ENCODE measurements around the gene HMGCR. TPM values are rescaled to one million over a fixed set of nuclear protein-coding genes. Genes with fewer than 3 reads are reported as not detected.

The HMGCR gene
- total RNA-seq, 1 experiment from 2014 or later = 224 TPM

- Mint-ChIP-seq H3K27me3 (ENCODE audit: unreplicated experiment) (no peaks in the 10 kb centered on the region), H3K9me3 (ENCODE audit: low read depth, unreplicated experiment) (no peaks in the 10 kb centered on the region), H3K4me3 (ENCODE audit: low read depth, unreplicated experiment) (no peak overlapping the region), H3K27ac (ENCODE audit: unreplicated experiment) (no peak overlapping the region), H3K36me3 (ENCODE audit: insufficient read depth, unreplicated experiment) (peaks cover 2% of the 10 kb centered on the region), H3K4me1 (ENCODE audit: low read depth, unreplicated experiment) (peaks cover 24% of the 10 kb centered on the region)
- no peak for DNase-seq
- no TSS peak for BruUV-seq (replicated peaks)
- no peak for TF ChIP-seq CTCF (IDR thresholded peaks at IDR 0.05; ENCODE audit: unreplicated experiment)
- CTCF ChIA-PET = interaction anchor here (0.5 to 1.4 kb wide), 14 partner anchors 8 to 1175 kb away, joined by 3 to 10 read pairs (median 4); partner anchors contain the start of genes ANKRD31, CERT1 and POLK
- intact Hi-C loops (cut with micrococcal nuclease; ENCODE audit: unreplicated experiment) = loop anchor here (2.0 to 10.0 kb wide), 3 partner anchors 101 to 403 kb away; partner anchors contain the start of genes ANKRD31 and GCNT4
Measured at GRCh38 chr5:75337366-75338021, 474 bp downstream of the HMGCR start.

DNA sequence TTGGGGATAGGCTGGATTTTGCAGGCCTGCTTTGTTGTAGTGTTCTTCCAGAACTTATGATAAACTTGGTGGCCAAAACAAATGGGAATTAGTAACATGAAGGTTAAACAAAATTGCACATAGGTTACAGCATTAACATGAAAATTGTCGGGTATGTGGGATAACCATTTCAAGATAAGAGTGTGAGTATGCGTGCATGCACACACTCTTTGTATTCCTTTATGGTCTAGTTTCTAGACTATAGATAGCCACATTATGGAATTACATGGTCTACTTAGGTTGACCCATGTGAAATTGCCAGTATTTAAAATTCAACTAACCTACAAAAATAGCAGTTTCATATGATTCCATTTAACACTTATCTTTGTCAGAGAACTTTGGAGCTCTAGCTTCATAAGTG lies 1.4 kb downstream of the HMGCR start:
- no peak for DNase-seq
- CTCF ChIA-PET = interaction anchor here (0.6 to 0.7 kb wide), 2 partner anchors 383 to 567 kb away, joined by 4 to 6 read pairs; no protein-coding TSS in a partner anchor
- peaks cover 24% of the 10 kb centered on the region for H3K4me1 Mint-ChIP-seq (ENCODE audit: low read depth, unreplicated experiment)
- no peaks in the 10 kb centered on the region for H3K9me3 Mint-ChIP-seq (ENCODE audit: low read depth, unreplicated experiment)
- TSS peak; percentile 38 for BruUV-seq (replicated peaks)
- no peak for TF ChIP-seq CTCF (IDR thresholded peaks at IDR 0.05; ENCODE audit: unreplicated experiment)
- H3K27me3 Mint-ChIP-seq (ENCODE audit: unreplicated experiment) = no peaks in the 10 kb centered on the region
- H3K36me3 Mint-ChIP-seq (ENCODE audit: insufficient read depth, unreplicated experiment) = peaks cover 12% of the 10 kb centered on the region
- H3K4me3 Mint-ChIP-seq (ENCODE audit: low read depth, unreplicated experiment) = no peak overlapping the region
- no peak overlapping the region for H3K27ac Mint-ChIP-seq (ENCODE audit: unreplicated experiment)
- intact Hi-C loops (cut with micrococcal nuclease; ENCODE audit: unreplicated experiment) = loop anchor here (5.0 to 10.0 kb wide), 2 partner anchors 286 to 404 kb away; partner anchors contain the start of gene GCNT4

DNA sequence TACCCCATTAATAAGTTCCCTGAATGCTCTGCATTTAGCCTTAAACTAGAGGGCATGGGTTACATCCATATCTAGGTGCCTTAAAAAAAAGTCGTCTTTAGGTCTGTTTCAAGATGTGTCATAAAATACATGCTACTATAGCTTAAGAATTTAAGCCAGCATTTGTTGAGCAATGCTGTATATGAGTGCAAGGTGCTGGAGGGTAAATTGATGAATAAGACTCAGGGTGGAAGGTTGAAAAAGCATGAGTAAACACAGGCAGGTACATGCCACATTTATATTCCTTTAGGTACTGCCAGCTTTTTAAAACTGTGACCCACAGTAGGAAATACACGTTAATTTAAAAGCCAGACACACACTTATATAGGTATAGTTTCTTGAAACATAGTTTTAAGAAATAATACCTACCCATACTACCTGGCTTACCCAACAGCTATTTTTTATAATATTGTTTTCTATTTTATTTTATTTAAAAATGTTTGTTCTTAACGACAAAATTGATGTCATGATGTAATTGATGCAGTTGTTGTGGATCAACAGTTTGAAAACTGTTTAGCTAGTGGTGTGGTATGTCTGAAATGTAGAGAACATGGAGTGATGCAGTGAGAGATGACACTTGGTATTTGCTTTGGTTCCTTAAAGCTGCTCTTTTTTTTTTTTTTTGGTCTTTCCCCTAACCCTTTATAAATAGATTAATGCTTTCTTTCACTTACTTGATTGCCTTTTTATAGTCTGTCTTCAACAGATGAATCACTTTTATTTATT lies 3.9 kb downstream of the HMGCR start:
- Mint-ChIP-seq H3K27me3 (ENCODE audit: unreplicated experiment) (no peaks in the 10 kb centered on the region), H3K27ac (ENCODE audit: unreplicated experiment) (peak overlapping the region; percentile 58), H3K9me3 (ENCODE audit: low read depth, unreplicated experiment) (no peaks in the 10 kb centered on the region), H3K4me1 (ENCODE audit: low read depth, unreplicated experiment) (peaks cover 24% of the 10 kb centered on the region), H3K36me3 (ENCODE audit: insufficient read depth, unreplicated experiment) (peaks cover 36% of the 10 kb centered on the region), H3K4me3 (ENCODE audit: low read depth, unreplicated experiment) (no peak overlapping the region)
- no peak for TF ChIP-seq CTCF (IDR thresholded peaks at IDR 0.05; ENCODE audit: unreplicated experiment)
- no TSS peak for BruUV-seq (replicated peaks)
- CTCF ChIA-PET = interaction anchor here (0.5 to 1.0 kb wide), 4 partner anchors 16 to 712 kb away, joined by 3 to 7 read pairs (median 3); no protein-coding TSS in a partner anchor
- intact Hi-C loops (cut with micrococcal nuclease; ENCODE audit: unreplicated experiment) = no loop called here
- no peak for DNase-seq

DNA sequence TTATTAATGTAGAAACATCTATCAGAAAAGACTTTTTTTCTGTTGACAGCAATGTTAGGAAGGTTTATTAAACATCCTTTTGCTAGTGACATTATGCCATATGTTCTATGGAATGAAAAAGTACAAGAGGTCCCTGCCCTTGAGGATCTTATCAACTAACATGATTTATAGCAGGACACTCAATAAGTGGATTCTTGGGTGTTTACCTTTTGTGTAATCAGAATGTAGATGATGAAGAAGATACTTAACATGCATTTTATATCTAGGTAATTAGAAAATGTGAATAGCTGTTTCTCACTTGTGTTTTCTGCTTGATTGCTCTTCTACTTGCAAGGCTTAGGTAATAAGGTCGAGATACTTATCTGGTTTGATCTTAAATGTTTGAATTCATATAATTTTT lies 4.9 kb downstream of the HMGCR start:
- BruUV-seq (replicated peaks) = no TSS peak
- no peak overlapping the region for H3K27ac Mint-ChIP-seq (ENCODE audit: unreplicated experiment)

More for the DNA sequence above, 4.9 kb downstream of the HMGCR start:
- H3K36me3 Mint-ChIP-seq (ENCODE audit: insufficient read depth, unreplicated experiment) = peaks cover 46% of the 10 kb centered on the region
- intact Hi-C loops (cut with micrococcal nuclease; ENCODE audit: unreplicated experiment) = no loop called here
- no peaks in the 10 kb centered on the region for H3K27me3 Mint-ChIP-seq (ENCODE audit: unreplicated experiment)
- CTCF ChIA-PET = interaction anchor here (0.7 to 1.0 kb wide), 2 partner anchors 15 to 75 kb away, joined by 3 read pairs; no protein-coding TSS in a partner anchor
- H3K4me1 Mint-ChIP-seq (ENCODE audit: low read depth, unreplicated experiment) = peaks cover 24% of the 10 kb centered on the region
- H3K4me3 Mint-ChIP-seq (ENCODE audit: low read depth, unreplicated experiment) = no peak overlapping the region
- no peaks in the 10 kb centered on the region for H3K9me3 Mint-ChIP-seq (ENCODE audit: low read depth, unreplicated experiment)
- DNase-seq = no peak
- no peak for TF ChIP-seq CTCF (IDR thresholded peaks at IDR 0.05; ENCODE audit: unreplicated experiment)
